Measurements from ENCODE around the gene SCGB3A1. TPM values are rescaled to one million over a fixed set of nuclear protein-coding genes. Genes with fewer than 3 reads are reported as not detected.

SCGB3A1 gene
- total RNA-seq, 1 donor: not detected

DNA sequence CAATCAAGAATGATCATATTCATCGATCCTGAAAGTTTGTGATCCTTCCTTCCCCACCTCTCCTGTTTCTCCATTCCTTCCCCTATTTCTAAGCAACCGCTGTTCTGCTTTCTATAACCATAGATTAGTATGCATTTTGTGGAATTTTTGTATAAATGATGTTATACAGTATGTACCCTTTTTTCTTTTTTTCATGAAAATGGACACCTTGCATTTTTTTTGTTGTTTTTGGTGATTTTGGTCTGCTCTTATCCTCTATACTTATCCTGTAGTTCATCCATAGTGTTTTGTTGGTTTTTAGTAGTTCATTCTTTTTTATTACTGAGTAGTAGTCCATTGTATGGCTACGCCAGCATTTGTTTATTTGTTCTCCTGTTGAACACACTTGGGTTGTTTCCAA, 46.1 kb downstream of the SCGB3A1 start:
- DNase-seq (ENCODE audit: low read depth): no peak
- TF ChIP-seq, protein P1, sequence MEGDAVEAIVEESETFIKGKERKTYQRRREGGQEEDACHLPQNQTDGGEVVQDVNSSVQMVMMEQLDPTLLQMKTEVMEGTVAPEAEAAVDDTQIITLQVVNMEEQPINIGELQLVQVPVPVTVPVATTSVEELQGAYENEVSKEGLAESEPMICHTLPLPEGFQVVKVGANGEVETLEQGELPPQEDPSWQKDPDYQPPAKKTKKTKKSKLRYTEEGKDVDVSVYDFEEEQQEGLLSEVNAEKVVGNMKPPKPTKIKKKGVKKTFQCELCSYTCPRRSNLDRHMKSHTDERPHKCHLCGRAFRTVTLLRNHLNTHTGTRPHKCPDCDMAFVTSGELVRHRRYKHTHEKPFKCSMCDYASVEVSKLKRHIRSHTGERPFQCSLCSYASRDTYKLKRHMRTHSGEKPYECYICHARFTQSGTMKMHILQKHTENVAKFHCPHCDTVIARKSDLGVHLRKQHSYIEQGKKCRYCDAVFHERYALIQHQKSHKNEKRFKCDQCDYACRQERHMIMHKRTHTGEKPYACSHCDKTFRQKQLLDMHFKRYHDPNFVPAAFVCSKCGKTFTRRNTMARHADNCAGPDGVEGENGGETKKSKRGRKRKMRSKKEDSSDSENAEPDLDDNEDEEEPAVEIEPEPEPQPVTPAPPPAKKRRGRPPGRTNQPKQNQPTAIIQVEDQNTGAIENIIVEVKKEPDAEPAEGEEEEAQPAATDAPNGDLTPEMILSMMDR (IDR thresholded peaks at IDR 0.05; ENCODE audit: insufficient read depth, low read length): no peak
- H3K4me3 ChIP-seq (ENCODE audit: low read depth, low read length): no peak overlapping the region

DNA sequence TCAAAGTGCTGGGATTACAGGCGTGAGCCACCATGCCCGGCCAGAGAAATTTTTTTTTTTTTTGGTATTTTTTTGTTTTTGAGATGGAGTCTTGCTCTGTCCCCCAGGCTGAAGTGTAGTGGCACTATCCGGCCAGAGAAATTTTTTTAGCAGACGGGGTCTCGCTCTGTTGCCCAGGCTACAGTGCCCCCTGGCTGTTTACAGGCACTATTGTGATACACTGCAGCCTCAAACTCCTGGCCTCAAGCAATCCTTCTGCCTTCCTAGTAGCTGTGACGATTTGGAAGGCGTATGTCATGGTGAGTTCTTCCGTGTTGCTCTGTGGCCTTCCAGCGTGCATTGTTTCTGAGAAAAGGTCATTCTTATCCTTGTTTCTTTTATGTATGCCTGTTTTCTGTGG, 49.6 kb downstream of the SCGB3A1 start:
- DNase-seq (ENCODE audit: low read depth): no peak
- H3K4me3 ChIP-seq (ENCODE audit: low read depth, low read length): no peak overlapping the region
- TF ChIP-seq, protein P1 (IDR thresholded peaks at IDR 0.05; ENCODE audit: insufficient read depth, low read length): no peak

Other genes with a start within 250 kb of the SCGB3A1 start
- gene GFPT2, start 238.2 kb downstream of the SCGB3A1 start, total RNA-seq (ENCODE audit: low replicate concordance): 54.4 and 69.8 TPM in 2 replicates
- gene CNOT6, start 97.1 kb downstream of the SCGB3A1 start, total RNA-seq (ENCODE audit: low replicate concordance): 9.8 and 12.1 TPM in 2 replicates
- 0.09 TPM in 1 of 2 replicates, not detected in the other for gene FLT4, start 58.1 kb upstream of the SCGB3A1 start, total RNA-seq (ENCODE audit: low replicate concordance)
- not detected in 2 replicates for gene OR2Y1, start 148.6 kb upstream of the SCGB3A1 start, total RNA-seq (ENCODE audit: low replicate concordance)
- 79.4 and 81.1 TPM in 2 replicates for gene MGAT1, start 211.3 kb upstream of the SCGB3A1 start, total RNA-seq (ENCODE audit: low replicate concordance)

Measured in fibroblast of the aortic adventitia (primary cell).